ENCODE measurements around the gene MEX3B. TPM values are rescaled to one million over a fixed set of nuclear protein-coding genes. Genes with fewer than 3 reads are reported as not detected.

The MEX3B gene
- total RNA-seq, 4 donors from 2014 or later = 1.2 to 4.4 (median 2.2) TPM

- Histone ChIP-seq H3K36me3 (no peaks in the 10 kb centered on the region), H3K9me3 (peaks cover 0 to 4% (median 0%) of the 10 kb centered on the region in 3 donors), H3K27me3 (peaks cover 13% of the 10 kb centered on the region), H3K4me3 (no peak overlapping the region), H3K4me1 (no peaks in the 10 kb centered on the region), H3K27ac (no peak overlapping the region)
- TF ChIP-seq CTCF (IDR thresholded peaks at IDR 0.05) = no peak
- WGBS, 2 donors (ENCODE audit: low coverage in 1 of 2) = 83 to 90% methylated on average over 2 to 4 of the region's 14 CpGs
- ATAC-seq = no peak
Observed at GRCh38 chr15:82081914-82082762, 36.3 kb upstream of the MEX3B start.

- Histone ChIP-seq H3K27ac (no peak overlapping the region), H3K9me3 (peaks cover 0 to 4% (median 0%) of the 10 kb centered on the region in 3 donors), H3K4me1 (no peaks in the 10 kb centered on the region), H3K4me3 (no peak overlapping the region), H3K36me3 (no peaks in the 10 kb centered on the region), H3K27me3 (peaks cover 17% of the 10 kb centered on the region)
- WGBS, 2 donors (ENCODE audit: low coverage in 1 of 2) = 80 to 87% methylated on average over 3 to 4 of the region's 6 CpGs
- no peak for ATAC-seq
- TF ChIP-seq EP300 (IDR thresholded peaks at IDR 0.05) = no peak
- no peak for TF ChIP-seq POLR2A (IDR thresholded peaks at IDR 0.05)
- TF ChIP-seq CTCF (IDR thresholded peaks at IDR 0.05) = no peak
- no peak for TF ChIP-seq POLR2AphosphoS5 (IDR thresholded peaks at IDR 0.05)
Observed at GRCh38 chr15:82080774-82081173, 35.0 kb upstream of the MEX3B start.

GRCh38 chr15:82079736-82080135 is 33.9 kb upstream of the MEX3B start:
- no peak for TF ChIP-seq CTCF (IDR thresholded peaks at IDR 0.05)
- no peak for TF ChIP-seq EP300 (IDR thresholded peaks at IDR 0.05)
- no peak for TF ChIP-seq POLR2A (IDR thresholded peaks at IDR 0.05)
- no peak for TF ChIP-seq POLR2AphosphoS5 (IDR thresholded peaks at IDR 0.05)
- peaks cover 17% of the 10 kb centered on the region for H3K27me3 ChIP-seq
- H3K36me3 ChIP-seq = no peaks in the 10 kb centered on the region
- peaks cover 0 to 4% (median 0%) of the 10 kb centered on the region in 3 donors for H3K9me3 ChIP-seq
- no peak overlapping the region for H3K27ac ChIP-seq
- WGBS, 2 donors (ENCODE audit: low coverage in 1 of 2) = 32 to 54% methylated on average over 3 to 4 of the region's 5 CpGs
- ATAC-seq = no peak
- no peaks in the 10 kb centered on the region for H3K4me1 ChIP-seq
- no peak overlapping the region for H3K4me3 ChIP-seq

GRCh38 chr15:82074610-82075009 is 28.8 kb upstream of the MEX3B start:
- ATAC-seq = no peak
- Histone ChIP-seq H3K27ac (no peak overlapping the region), H3K9me3 (peaks cover 0 to 4% (median 0%) of the 10 kb centered on the region in 3 donors), H3K4me3 (no peak overlapping the region), H3K4me1 (no peaks in the 10 kb centered on the region), H3K27me3 (peaks cover 9% of the 10 kb centered on the region), H3K36me3 (no peaks in the 10 kb centered on the region)
- TF ChIP-seq POLR2AphosphoS5 (IDR thresholded peaks at IDR 0.05) (no peak), CTCF (IDR thresholded peaks at IDR 0.05) (no peak), EP300 (IDR thresholded peaks at IDR 0.05) (no peak), POLR2A (IDR thresholded peaks at IDR 0.05) (no peak)
- WGBS, 2 donors (ENCODE audit: low coverage in 1 of 2) = 85% methylated on average over 1 of the region's 1 CpG; no CpG with 5 or more reads in 1 of the 2 donors

- TF ChIP-seq POLR2AphosphoS5 (IDR thresholded peaks at IDR 0.05) = no peak
- TF ChIP-seq CTCF (IDR thresholded peaks at IDR 0.05) = no peak
- TF ChIP-seq EP300 (IDR thresholded peaks at IDR 0.05) = no peak
- no peak for TF ChIP-seq POLR2A (IDR thresholded peaks at IDR 0.05)
- WGBS, 2 donors (ENCODE audit: low coverage in 1 of 2) = no CpG with 5 or more reads among the region's 5 CpGs
- H3K36me3 ChIP-seq = no peaks in the 10 kb centered on the region
- H3K4me1 ChIP-seq = no peaks in the 10 kb centered on the region
- no peak overlapping the region for H3K4me3 ChIP-seq
- ATAC-seq = no peak
- peaks cover 4% of the 10 kb centered on the region for H3K27me3 ChIP-seq
- H3K27ac ChIP-seq = no peak overlapping the region
- no peaks in the 10 kb centered on the region for H3K9me3 ChIP-seq
Observed at GRCh38 chr15:82072926-82073537, 27.2 kb upstream of the MEX3B start.

Measured in gastroesophageal sphincter (tissue), 4 donors.